Cerebellar nuclear complex (tissue), 1 donor: ENCODE measurements around the gene DAB1.
A peak's percentile ranks its signal among the peaks of the same experiment; 100 is the strongest.

Experiments
- DNase-seq, 2 experiments: peaks; one replicate each; lab custom pipeline; 2025; lab: John Stamatoyannopoulos, UW

Gene DAB1

DNA sequence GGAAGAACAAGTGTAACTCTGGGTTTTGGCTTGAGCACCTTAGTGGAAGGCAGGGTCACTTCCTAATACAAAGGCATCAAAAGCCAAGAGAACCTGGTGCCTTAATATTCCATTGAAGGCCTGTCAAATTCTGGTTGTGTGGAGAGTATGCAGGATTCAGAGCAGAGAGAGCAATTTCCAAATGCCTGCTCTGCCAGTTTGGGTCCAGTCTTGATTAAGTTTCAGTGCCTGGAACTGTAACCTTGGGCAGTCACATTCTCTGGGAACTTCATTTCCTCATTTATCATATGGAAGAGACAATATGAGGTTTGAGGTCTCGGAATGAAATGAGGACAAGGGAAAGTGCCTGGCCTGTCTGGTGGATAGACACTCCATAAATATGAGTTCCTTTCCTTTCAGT lies 260.1 kb downstream of the DAB1 start:
- DNase-seq = no peak

DNA sequence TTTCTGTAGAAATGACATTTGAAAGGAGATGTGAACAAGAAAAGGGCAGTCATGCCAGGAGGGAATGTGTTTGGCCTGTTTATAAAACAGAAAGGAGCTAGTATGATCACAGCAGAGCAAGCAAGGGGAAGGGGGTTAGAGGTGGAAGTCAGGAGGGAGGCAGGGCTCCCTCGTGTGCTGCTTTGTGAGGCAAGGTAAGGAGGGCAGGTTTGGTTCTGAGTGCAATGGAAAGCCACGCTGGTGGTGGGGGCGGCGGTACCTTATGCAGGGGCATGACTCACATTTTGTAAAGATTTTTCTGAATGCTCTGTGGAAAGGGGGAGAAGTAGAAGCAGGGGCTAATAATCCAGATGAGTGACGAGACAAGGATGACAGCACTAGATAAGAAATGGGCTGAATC lies 260.5 kb downstream of the DAB1 start:
- DNase-seq = no peak

DNA sequence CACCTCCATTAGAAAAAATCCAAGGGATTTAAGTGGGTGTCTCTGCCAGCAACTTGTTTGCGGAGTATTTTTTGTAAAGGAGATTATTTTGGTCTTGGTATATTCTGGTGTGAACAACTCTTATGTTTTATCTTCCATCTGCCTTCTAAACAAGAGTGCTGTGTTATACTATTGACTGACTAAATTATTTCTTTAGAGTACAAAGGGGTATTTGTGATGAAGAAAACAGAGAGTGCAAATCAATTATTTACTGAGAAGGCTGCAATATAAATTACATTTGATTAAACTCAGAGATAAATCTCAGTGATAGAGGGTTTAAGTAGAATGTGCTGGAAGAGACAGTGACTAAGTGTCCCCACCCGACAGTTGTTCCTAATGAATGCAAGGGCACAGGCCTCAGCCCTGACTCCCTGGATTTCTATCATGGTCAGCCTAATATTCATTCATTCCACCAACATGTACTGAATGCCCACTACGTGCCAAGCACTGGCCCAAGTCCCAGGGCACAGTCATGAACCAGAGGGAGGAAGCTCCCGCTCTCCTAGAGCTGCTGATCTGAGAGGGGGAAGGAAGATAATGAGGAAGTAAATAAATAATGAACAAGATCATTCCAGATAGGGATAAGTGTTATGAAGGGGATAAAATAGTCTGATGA lies 261.1 kb downstream of the DAB1 start:
- peak; percentile 43 to 85 for DNase-seq

DNA sequence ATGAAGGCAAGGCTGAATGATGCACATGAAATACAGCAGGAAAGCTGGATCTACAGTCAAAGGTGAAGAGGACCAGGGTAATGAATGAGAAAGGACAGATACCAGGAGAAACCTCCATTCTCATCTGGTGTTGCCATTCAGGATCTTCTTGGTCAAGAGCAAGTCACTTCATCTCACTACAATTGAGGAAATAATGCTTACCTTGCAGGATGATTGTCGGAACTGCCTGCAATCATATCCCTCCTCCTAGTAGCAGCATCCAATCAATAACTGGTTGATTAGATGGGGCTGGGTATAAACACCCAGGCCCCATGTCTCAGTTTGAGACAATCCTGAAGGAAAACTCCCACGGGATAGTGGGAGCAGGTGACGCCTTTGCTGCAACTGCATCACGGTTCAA lies 263.3 kb downstream of the DAB1 start:
- DNase-seq = no peak

DNA sequence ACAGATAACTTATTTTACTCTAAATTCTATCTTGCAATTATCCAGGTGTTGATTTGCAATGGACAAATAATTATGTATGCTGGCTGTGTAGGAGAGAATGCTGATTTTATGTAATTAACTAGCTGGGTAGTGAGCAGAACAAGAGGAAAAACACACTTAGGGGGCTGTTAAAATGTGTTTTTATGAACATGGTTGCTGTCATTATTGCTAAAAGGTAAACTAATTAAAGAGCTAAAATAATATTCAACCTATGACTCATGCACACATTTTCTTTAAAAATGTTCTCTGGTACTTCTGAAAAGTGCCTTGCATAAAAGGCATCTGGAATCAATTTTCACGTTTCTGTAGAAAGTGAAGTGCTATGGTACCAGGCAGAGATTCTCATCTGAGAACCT lies 265.3 kb downstream of the DAB1 start:
- DNase-seq = no peak

DNA sequence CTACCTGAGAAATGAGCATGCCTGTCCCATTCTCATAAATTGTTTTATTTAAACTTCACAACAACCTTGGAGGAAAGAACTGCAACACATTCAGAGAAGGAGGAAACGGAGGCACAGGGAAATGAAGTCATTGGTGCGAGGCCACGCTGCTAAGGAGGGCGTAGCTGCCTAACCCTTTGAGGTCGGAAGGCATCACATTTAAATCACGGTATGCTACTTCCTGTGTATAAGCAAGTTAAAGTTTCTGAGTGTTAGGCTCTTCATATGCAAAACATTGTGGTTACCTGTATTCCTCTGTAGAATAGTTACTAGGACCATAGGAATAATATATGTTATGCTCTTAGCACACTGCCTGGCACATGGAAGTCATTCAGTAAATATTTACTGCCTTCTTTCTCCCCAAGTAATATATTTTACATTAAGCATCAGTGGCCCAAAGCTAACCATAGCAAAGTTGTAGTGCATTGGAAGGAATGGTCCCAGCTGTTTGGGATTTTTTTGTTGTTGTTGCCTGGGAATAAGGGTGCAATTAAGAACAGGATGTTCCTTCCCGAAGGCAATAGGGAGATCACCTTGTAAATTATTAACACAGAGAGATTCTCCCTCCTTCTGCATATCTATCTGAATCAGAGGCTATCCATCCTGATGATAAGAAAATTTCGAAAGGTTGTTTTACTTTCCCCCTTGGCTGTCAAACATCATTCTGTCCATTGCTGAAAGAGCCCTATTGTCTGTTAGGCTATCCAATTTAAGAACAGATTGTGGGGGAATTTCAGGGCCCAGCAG lies 265.8 kb downstream of the DAB1 start:
- DNase-seq = no peak

DNA sequence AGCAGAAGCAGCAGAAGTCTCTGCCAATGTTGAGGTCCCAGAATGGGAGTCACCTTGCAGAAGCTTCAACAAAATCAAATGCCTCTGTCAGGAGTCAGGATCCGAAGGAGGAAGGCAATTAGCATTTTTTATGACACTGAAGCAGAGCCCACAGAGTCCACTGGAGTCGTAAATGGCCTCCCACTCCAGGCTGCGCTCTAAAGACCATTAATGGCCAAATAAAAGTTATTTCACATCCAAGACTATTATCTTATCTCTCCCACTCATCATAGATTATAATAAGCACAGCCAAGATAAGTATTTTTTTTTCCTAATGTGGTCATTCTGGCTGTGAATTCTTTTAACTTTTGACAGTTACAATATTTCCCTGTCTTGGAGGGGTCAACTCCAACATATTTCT lies 267.0 kb downstream of the DAB1 start:
- no peak for DNase-seq

DNA sequence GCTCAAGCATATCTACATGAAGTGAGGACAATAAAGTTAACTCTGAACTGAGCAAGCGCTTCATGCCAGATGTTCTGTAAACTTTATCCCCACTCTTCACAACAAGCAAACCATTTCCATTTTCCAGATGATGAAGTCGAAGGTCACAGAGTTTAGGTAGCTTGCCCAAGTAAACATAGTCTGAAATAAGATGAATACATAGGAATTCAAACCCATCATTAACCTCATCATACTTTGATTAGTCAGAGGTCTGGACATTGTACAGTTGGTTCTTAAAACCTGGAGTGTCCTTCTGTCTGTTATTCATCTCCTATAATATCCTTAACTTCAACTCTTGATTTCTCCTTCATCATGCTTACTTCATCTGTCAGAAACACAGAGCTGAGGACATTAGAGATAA lies 277.8 kb downstream of the DAB1 start:
- no peak for DNase-seq

DNA sequence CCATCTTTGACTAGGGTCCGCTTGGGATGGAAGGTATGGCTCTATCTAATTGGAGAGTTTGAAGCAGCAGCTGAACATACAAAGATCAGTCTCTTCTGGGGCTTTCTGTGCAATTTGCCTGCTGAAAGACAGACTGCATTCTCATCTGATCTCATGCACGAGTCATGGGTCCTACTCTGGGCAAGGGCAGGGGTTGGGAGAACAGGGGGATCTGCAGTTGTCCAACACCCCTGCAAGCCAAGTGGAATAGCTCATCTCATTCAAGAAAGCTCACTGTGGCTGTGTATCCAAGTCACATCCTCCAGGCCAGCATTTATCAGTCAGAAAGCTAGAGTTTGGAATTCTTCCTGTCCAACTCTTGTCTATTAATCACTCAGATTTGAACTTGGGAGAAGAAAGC lies 280.9 kb downstream of the DAB1 start:
- DNase-seq = no peak

DNA sequence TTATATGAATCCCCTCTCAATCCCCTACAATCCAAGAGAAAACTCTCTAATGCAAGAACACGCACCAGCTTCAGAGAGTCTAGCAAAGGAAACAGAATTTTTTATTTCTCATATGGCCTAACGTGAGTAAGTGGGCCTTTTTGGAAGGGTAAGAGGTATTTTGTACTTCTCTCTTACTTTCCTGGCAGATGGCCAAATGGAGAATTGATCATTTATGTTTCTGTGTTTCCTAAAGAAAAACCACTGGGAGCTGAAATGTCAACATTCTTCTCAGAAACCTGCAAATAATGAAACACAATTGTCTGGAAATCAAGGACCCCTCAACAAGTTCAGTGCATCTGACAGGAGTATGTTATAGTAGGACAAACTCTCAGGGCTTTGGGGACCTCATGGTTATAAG lies 281.7 kb downstream of the DAB1 start:
- DNase-seq = no peak

DNA sequence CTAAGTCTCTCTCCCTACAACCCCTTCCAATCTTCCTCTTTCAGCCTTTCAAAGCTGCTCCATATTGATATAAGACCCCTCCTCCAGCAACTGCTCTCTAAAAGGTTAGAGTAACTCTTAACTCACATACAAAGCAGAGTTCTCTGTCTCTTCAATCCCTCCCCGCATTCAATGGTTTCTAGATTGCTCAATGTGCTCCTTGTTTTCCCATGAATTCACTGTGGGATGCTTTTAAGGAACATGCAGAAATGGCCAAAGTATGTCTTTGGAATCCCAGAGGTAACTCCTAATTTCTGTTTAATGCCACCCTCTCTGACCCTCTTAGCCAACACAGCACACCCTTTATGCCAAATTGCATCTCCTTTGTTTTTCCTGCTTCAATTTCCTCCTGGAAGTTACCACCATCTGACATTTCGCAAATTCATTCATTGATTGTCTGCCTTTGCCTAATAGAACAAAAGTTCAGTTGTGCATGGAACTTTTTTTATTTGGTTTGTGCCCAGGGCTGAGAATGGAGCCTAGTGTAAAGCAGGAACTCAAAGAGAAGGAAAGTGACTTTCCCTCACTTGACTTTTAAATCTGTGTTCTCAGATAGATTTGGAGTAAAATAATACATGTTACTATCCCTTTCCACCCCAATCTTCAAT lies 285.3 kb downstream of the DAB1 start:
- DNase-seq = no peak

DNA sequence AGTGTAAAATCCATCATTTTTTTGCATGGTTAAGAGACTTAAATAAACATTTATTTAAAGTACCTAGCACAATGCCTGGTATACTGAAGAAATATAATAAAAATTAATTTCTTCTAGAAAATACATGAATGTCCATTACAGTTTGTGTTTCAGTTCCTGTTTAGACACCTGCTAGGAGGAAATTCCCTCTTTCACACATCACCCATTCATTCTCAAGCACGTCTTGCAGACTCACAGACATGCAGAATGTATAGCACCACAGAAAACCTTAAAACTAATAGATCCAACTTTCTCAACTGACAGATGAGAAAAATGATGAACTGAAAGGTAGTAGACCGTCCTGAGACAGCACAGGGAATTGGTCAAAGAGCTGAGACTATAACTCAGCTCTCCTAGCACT lies 285.9 kb downstream of the DAB1 start:
- DNase-seq = no peak

DNA sequence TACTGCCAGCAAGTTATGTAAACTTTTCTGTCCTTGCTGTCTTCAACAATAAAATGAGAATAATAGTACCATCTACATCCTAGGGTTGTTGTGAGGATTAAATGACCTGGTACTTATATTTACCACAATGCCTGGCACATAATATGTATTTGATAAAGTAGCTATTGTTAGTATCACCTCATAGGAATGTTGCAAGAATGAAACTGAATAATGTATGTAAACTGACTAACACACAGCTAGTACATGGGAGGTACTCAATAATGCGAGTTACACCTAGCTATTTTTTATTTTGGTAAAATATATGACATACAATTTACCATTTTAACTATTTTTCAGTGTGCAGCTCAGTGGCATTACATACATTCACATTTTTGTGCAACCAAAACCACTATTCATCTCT lies 289.1 kb downstream of the DAB1 start:
- DNase-seq = no peak

DNA sequence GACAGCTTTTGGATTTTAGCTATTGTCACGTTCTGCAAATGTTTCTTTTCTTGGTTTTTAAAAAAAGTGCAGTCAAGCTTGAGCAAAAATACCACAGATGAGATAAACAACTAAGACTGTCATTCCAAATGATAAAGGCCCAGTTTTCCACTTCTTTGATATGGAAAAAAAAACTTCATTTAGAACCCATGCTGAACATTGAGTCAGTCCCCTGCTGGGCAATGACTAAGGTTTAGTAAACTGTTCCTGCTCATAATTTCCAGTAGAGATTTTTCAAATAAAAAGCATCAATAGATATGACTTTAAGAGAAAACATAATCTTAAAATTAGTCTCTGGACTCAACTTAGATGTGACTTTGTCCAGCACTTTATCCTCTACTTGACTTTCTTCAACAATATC lies 290.2 kb downstream of the DAB1 start:
- DNase-seq = no peak

DNA sequence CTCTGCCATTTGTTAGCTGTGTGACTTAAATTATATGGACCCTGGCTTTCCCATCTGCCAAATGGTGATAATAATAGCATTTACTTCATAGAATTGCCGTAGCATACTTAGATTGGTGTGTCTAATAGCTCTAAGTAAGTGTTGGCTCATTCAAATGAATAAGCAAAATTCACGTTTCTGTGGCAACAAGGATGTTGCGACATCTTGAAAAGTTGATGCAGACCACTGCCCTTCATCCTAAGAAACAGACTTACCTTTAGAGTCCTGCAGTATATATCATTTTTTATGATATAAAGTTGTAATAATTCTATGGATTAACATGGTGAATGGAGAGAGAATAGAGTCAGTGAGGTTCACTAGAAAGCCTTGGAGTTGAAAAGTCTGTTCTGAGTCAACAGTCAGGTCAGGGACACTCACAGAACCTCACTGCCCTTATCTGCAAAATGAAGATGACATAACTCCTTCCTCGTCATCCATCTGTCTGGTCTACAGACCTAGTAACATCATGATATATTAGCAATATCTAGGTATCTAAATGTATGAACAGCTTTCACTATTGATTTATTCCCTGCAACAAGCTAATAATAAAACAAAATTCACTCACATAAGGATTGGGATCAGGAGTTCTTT lies 290.8 kb downstream of the DAB1 start:
- DNase-seq = no peak

DNA sequence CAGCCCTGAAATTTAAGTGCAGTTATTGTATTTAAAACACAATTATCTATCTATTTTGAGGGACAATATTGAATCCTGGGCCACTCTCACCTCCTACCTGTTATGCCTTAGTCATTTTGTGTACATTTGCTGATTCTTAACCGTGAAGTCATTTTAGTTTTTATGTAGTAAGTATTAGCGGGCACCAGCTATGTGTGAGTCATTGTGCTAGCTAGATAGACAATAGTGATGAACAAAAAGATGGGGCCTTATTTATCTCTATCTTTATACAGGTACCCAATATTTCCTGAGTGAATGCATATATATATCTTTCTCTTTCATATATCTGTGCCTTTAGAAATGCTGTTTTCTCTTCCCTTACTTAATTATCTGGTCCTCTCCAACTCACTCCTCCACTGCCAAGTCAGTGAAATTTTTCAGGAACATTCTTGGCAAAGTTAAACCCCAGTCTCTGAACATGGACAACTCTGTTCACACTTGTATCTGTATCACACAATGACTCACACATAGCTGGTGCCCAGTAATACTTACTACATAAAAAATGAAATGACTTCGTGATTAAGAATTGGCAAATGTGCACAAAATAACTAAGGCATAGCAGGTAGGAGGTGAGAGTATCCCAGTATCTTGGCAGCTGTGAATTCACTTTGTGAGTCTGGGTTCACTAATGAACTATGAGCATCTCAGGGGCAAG lies 292.0 kb downstream of the DAB1 start:
- no peak for DNase-seq

DNA sequence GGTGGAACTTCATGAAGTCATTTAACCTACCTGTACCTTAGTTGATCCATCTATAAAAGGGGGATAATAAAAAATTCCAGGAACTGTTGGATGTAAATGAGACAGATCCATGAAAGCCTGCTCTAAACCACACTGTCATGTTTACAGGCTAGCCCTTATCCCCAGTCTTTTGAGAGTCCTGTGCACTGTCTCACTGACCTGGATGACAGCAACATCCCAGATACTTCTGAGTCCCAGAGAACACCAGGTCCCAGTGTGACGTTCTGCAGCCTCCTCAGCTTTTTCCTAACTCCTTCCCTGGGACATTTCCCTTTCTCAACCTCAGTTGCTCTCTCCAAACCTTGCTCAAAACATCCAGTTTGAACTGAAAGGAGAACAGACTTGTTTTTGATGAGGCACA lies 292.6 kb downstream of the DAB1 start:
- DNase-seq = no peak

DNA sequence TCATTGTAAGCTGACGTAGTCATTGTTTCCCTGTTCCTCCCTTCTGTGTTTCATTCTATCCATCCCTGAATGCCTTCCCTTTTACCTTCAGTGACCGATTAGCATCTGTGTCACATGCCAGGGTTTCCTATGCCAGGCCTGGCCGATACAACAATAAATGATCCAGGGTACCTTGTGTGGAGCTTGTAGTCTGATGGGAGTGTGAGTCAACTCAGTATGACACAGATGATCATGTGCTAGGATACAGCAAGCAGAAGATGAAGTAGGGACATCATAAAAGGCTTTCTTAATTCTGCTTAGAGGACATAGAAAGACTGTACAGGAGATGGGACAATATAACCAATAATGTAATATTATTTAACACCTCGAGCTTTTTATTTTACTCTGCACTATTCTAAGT lies 294.0 kb downstream of the DAB1 start:
- no peak for DNase-seq

DNA sequence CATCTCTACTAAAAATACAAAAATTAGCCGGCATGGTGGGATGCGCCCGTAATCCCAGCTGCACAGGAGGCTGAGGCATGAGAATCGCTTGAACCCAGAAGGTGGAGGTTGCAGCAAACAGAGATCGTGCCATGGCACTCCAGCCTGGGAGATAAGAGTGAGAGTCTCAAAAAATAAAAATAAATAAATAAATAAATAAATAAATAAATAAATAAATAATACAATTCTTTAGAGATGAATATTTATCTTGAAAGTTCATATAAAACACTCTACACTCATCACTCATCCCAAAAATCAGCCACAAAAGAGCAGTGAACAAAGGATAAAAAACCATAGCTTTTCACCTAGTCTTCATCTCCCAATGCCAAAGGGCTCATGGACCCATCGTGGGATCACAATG lies 295.9 kb downstream of the DAB1 start:
- DNase-seq = no peak

DNA sequence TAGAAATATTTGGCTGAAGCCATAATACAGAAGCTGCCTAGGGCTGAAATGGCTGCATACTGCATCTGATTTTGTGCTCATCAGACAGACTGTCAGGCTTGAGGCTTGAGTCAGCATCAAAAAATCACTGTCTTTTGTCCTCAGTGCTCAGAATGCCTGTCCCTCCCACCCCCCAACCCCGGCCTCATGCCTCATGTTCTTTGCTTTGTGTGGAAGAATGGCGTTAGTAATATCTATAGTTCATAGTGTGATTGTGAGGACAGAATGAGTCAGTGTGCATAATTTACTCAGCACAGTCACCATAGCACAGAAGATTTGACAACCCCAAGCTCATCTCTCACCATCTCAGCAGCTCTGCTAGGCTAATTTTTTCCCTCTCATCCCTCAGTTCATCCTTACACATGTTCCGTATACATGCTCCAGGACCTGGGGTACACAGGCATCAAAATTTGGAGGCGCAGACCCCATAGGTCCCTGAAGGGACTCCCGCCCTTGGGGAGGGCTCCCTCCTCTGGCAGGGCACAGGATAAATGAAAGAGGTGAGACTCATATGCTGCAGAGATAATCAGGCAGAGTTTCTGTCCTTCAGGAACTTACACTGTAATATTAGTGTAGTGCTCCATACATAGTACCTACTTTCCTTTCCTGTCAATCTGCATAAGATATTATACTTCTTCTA lies 299.0 kb downstream of the DAB1 start:
- no peak for DNase-seq

DNA sequence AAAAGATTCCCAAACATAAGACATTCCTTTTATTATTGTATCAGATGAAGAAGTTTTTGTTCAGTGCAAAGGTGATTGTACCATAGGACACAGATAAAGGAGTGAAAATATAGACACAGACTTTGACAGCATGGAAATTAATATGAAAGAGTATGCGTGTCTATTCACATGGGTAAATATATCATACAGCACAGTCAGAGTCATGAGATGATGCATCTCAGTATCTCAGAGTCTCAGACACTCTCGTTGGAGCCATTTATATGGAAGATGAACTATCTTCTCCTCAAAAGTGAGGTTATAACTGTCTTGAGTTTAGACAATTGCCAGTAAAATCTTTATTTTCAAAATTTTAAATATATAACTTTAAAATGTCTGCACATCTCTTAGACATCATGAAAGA lies 299.7 kb downstream of the DAB1 start:
- DNase-seq = no peak

DNA sequence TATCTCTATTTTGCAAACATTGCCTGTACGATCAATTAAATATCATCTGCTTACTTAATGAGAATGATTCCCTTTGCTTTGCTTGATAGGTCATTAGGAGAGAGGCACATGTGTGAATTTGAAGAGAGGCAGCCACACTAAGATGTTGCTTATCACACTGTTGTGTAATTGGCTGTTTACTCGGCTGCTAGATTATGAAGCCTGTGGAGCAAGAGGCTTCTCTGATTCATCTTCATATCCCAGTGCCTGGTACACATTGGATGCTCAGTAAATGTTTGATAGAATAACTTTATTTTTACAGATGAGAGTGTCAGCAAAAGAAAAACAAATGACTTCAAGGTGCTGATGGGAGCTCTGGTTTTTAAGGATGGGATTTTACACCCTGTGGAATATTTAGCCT lies 301.8 kb downstream of the DAB1 start:
- DNase-seq = no peak
